GM18502 (cell line): ENCODE data around the gene PVALB.
"Not testable (repeated sequence)": the region's sequence is repeated elsewhere in the genome, so short reads cannot be mapped to it uniquely, and the experiment has no call there.

ENCODE experiments used
- ATAC-seq: cut with Tn5 transposase; IDR thresholded peaks from one replicate; pipeline ENCODE4 v1.9.1; 2021; ENCODE audit warnings: mild to moderate bottlenecking; ENCODE audit not compliant: unreplicated experiment, poor library complexity

The PVALB gene

GRCh38 chr22:36760786-36761185 lies 56.0 kb downstream of the PVALB start:
- no peak for ATAC-seq

- no peak for ATAC-seq
These were observed 57.2 kb downstream of the PVALB start for GRCh38 chr22:36759481-36760159.

- no peak for ATAC-seq
These were observed 58.0 kb downstream of the PVALB start for GRCh38 chr22:36758792-36759271.

- no peak for ATAC-seq
These were observed 59.1 kb downstream of the PVALB start for GRCh38 chr22:36757668-36758211.

GRCh38 chr22:36756746-36757655 lies 59.8 kb downstream of the PVALB start:
- no peak for ATAC-seq

- ATAC-seq = no peak
These were observed 60.8 kb downstream of the PVALB start for GRCh38 chr22:36756031-36756430.

GRCh38 chr22:36755316-36755715 lies 61.5 kb downstream of the PVALB start:
- no peak for ATAC-seq

- not testable (repeated sequence) for ATAC-seq
These were observed 62.0 kb downstream of the PVALB start for GRCh38 chr22:36754881-36755280.

GRCh38 chr22:36753916-36754315 lies 62.9 kb downstream of the PVALB start:
- no peak for ATAC-seq

GRCh38 chr22:36753120-36753802 lies 63.6 kb downstream of the PVALB start:
- ATAC-seq = no peak
